GM19372 (cell line): Measurements from ENCODE around the gene GRIK1.
"Not testable (repeated sequence)": the region's sequence is repeated elsewhere in the genome, so short reads cannot be mapped to it uniquely, and the experiment has no call there.

Experiments
- ATAC-seq: cut with Tn5 transposase; IDR thresholded peaks from one replicate; pipeline ENCODE4 v1.9.1; 2021; ENCODE audit warnings: mild to moderate bottlenecking, low read depth, moderate library complexity; ENCODE audit not compliant: unreplicated experiment

The GRIK1 gene

GRCh38 chr21:29939924-29940275 is at the start of gene GRIK1:
Gene GRIK1 (minus strand): TSS chr21:29939996.
- no peak for ATAC-seq

DNA sequence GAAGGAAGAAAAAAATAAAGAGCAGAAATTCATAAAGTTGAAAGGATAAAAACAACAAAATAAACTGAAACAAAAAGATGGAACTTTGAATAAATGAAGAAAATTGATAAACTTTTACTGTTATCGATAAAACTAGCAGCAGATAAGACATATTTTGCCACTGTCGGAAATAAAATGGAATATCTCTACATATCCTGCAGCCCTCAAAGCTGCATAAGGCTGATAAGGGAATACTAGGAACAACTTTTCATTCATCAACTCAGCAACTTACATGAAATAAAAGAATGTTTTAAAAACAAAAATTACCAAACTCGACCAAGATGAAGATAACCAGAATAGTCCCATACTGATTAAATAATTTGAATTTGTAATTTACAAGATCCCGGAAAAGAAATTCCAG is 48.0 kb upstream of the GRIK1 start:
- no peak for ATAC-seq

DNA sequence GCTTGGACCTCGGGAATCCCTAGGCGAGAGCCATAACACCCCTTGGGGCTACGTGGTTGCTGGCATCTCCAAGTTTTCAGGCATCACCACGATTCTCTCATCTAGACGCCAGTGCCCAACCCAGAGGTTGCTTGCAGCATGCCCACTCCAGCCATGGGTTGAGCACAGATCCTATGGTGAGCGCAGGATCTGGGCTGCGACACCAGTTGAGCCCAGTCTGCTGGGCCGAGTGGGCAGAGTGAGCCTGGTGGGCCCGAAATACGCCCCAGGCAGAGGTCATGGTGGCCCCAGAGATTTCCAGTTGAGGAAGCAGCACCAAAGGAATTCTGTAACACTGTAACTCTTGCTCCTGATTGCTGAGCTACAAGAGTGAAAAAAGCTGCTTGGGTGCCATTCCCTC is 46.1 kb upstream of the GRIK1 start:
- ATAC-seq: no peak

GRCh38 chr21:29979043-29979442 is 39.2 kb upstream of the GRIK1 start:
- ATAC-seq: no peak

DNA sequence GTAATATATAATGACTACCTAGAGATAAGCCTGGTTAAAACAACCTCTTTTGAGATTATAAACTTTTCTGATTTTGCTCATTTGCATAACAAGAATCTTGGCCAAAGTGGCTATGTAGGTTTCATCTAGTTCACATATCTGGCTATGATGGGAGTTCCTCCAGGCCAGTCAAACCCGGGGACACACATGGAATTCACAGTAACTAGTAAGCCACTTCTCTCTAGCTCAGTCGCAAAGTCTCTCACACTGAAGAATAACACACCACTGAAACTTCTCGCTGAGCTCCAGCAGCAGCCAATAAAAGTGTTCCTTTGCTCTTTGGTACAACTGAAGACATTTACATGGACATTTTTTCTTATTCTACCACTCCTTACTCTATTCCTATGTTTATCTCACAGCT is 36.0 kb upstream of the GRIK1 start:
- no peak for ATAC-seq

DNA sequence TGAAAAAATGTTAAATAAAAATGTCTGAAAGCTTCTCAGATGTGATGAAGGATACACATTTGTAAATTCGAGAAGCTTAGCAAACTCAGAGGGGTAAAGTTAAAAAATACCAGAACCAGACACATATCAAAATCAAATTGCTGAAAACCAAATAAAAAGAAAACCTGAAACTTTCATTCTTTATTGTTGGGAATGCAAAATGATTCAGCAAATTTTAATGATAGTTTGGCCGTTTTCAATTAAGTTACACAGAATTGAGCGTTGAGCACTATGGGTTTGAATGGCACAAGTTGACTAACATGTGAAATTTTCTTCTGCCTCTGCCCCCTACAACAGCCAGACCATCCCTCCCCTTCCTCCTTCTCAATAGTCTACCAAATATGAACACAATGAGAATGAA is 33.5 kb upstream of the GRIK1 start:
- ATAC-seq: no peak

GRCh38 chr21:29961291-29962027 is 21.7 kb upstream of the GRIK1 start:
- ATAC-seq: no peak

- ATAC-seq: no peak
Observed at GRCh38 chr21:29958551-29958950, 18.8 kb upstream of the GRIK1 start.

DNA sequence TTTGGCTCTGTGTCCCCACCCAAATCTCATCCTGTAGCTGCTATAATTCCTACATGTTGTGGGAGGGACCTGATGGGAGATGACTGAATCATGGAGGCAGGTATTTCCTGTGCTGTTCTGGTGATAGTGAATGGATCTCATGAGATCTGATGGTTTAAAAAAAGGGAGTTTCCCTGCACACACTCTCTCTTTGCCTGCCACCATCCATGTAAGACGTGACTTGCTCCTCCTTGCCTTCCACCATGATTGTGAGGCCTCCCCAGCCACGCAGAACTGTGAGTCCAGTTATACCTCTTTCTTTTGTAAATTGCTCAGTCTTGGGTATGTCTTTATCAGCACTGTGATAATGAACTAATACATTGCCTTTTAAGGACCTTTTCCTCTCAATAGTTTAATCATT is 18.2 kb upstream of the GRIK1 start:
- ATAC-seq: not testable (repeated sequence)

DNA sequence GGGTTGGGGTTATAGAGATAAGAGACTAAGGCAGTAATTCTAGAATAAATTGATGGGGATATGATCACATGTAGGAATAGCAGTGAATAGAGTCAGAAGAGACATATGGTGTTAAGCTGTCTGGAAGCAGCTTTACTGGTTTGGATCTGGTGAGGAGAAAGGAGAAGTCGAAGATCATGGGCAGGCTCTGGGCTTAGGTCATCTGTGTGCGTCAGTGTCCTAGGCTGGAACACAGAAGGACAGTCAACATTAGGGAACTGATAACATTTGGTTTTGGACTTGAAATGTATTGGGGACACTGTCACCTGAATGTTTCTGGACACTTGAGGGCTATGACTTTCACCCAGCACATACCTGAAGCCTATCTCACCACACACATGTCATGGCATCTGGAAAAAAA is 13.9 kb upstream of the GRIK1 start:
- ATAC-seq: no peak

- no peak for ATAC-seq
Observed at GRCh38 chr21:29953072-29953471, 13.3 kb upstream of the GRIK1 start.

- no peak for ATAC-seq
Observed at GRCh38 chr21:29951911-29952310, 12.1 kb upstream of the GRIK1 start.

GRCh38 chr21:29949991-29950390 is 10.2 kb upstream of the GRIK1 start:
- ATAC-seq: no peak

- ATAC-seq: no peak
Observed at GRCh38 chr21:29947119-29947518, 7.3 kb upstream of the GRIK1 start.

GRCh38 chr21:29943885-29944284 is 4.1 kb upstream of the GRIK1 start:
- ATAC-seq: no peak

DNA sequence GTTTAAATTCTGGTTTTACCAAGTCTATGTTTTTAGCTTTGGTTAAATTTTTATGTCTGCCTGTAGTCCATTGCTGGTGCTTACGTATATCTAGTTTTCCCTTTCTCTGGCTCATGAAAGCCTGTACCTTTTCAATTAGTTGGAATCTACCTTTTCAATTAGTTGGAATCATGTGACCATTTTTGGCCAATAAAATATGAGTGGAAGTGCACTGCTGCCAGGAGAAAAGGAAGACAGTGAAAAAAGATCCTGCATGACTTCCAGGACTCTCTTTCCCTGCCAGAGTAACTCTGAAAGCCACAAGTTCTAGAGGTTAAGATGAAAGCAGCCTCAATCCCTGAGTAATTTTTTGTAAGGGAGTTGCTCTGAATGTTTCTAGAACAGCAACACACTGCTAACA is 2.2 kb upstream of the GRIK1 start:
- ATAC-seq: no peak

DNA sequence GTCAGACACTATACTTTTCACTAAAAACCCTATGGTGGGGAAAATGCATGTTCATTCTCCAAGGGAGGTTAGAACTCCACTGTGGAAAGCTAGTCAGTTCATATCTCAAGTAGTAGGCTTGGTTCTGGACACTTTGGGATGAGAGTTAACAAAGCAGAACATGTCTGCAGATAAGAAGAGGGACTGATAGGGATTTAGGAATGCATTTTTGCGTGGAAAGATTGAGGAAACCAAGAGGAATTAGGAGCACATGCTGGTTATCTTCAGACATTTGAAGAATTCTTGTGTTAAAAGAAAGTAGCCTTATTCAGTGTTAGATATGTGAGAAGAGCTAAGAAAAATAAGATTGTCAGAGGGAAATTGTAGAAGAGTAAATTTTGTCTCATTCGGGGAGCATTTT is 1.2 kb upstream of the GRIK1 start:
- no peak for ATAC-seq

DNA sequence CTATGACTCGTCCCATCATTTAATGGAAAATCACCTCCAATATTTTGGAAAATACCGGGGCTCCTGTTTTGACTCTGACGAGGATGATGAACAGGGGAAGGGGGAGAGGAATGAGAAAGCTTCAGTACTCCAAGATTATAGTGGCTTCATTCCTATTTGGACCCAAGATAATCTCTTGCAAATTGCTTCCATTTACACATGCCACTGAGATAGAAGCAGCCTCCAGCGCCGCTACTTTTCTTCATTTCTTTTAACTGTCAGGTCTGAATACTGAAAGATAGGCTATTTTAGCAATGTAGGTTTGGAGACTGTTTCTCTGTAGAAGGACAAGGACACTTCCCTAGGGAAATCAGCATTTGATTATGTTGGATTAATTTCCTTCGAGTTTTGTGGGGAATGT is 565 bp upstream of the GRIK1 start:
- no peak for ATAC-seq

DNA sequence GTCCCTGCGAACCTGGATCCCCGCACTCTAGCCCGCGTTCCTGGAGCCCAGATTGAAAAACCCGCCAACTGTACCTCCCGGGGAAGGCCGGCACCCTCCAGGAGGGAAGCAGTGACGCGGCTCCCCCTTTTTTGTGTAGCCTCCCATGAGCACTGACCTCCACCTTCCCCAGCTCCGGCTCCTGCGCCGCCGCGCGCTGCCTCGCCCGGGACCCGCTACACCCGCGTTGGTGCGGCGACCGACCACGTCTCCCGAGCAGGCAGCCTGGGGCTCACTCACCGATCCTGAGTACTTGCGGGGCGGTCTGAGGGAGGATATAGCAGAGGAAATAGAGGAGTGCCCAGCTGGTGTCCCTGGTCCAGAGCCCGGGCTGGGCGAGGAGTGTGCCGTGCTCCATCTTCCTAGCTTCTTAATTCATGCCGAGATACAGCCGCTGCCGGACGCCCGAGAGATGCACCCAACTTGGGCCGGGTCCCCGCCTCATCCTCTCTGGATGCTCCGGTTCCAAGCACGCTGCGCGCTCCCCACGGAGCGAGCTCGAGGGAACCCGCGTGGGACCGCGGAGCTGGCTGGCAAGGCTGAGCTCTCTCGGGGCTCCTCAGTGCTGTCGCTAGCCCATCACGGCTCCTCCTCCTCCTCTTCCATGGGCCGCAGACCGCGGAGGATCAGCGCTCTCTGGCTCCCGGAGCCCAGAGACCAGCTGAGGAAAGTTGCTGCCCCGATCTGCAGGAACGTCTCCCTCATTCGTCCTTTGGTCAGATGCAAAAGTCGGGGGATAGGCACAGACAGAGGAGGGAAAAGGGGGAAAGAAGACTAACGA is 482 bp downstream of the GRIK1 start:
- no peak for ATAC-seq

GRCh38 chr21:29938776-29939103 is 1.1 kb downstream of the GRIK1 start:
- no peak for ATAC-seq

GRCh38 chr21:29933088-29933487 is 6.7 kb downstream of the GRIK1 start:
- no peak for ATAC-seq

DNA sequence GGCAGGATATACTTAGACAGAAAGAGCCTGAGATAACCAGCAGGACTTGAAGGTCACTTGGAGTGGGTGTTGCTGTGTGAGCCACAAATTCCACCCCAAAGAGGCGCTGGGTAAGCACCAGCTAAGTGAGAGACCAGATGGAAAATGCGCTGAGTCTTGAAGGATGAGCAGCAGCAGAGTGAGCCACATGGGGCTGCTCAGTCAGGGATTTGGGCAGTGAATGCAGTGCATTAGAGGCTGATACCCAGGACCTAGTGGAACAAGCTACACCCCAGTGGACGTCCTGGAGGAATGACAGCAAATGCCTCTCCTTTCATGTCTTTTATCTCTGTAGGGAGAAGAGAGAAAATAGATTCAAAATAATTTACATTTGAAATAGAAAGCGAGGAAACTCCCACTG is 11.3 kb downstream of the GRIK1 start:
- no peak for ATAC-seq
